GM23248 (cell line): Measurements from ENCODE around the gene KIAA1191.

Experiments
- EZH2 ChIP-seq: fragments of 200-600 bp; sonication (generic); IDR thresholded peaks from 2 replicates; pipeline ENCODE4 v1.6.1; 2018; ENCODE audit warnings: antibody characterized with exemption, mild to moderate bottlenecking; ENCODE audit not compliant: insufficient read depth, poor library complexity, severe bottlenecking
- EZH2phosphoT487 ChIP-seq: fragments of 200-600 bp; sonication (generic); IDR thresholded peaks from 2 replicates; pipeline ENCODE4 v1.6.1; 2018; ENCODE audit warnings: antibody characterized with exemption, moderate library complexity, mild to moderate bottlenecking, low read depth; ENCODE audit not compliant: insufficient read depth

DNA sequence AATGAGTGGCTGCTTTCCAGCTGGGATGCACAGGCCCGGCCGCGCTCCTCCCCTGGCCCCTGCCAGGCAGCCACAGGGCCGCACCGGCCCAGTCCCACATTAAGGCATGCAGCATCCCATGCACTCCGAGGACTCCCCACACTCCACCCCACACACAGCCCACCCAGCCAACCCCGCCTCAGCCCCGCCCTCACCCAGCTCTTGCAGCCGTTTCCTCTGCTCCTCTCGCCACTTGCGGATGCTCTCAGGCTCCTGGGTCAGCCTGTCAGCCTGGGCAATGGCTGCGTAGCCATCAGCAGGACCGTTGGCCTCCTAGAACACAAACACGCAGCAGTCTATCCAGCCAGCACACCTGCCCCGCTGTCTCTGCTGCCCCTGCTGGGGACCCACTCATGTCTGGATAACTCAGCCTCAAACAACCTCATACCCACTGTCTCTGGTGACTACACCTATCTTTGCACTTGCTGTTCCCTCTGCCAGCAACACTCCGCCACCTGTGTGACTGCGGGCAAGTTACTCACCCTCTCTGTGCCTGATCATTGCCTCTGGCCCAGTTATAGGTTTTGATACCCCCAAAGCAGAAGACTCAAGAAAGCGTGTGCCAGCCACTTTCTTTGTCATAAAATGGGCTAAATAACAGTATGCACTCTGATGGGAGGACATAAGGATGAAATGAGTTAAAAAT lies 36.3 kb upstream of the KIAA1191 start:
- TF ChIP-seq EZH2 (no peak), EZH2phosphoT487 (no peak)
